Measurements from ENCODE around the gene HCAR3.

The HCAR3 gene

DNA sequence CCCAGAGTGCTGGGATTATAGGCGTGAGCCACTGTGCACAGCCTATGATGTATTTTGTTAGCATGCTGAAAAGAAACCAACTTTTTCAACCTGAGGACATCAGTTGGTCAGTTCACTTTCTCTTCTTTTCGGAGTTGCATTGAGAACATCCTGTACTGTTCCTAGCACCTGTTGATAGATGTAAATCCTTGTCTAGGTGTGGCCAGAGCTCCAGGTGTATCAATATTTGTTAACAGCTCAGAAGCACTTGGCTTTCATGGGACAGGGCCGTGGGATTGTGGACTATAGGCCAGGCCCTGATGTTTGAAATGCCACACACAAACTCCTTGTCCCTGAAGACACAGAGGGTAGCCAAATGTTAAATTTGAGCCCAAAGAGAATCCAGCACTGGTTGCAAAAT lies 28.3 kb downstream of the HCAR3 start:
- TF ChIP-seq ESRRG (CRISPR knock-in tag; IDR thresholded peaks at IDR 0.05) = no peak
- TF ChIP-seq, protein P1, sequence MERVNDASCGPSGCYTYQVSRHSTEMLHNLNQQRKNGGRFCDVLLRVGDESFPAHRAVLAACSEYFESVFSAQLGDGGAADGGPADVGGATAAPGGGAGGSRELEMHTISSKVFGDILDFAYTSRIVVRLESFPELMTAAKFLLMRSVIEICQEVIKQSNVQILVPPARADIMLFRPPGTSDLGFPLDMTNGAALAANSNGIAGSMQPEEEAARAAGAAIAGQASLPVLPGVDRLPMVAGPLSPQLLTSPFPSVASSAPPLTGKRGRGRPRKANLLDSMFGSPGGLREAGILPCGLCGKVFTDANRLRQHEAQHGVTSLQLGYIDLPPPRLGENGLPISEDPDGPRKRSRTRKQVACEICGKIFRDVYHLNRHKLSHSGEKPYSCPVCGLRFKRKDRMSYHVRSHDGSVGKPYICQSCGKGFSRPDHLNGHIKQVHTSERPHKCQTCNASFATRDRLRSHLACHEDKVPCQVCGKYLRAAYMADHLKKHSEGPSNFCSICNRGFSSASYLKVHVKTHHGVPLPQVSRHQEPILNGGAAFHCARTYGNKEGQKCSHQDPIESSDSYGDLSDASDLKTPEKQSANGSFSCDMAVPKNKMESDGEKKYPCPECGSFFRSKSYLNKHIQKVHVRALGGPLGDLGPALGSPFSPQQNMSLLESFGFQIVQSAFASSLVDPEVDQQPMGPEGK (CRISPR knock-in tag; IDR thresholded peaks at IDR 0.05; ENCODE audit: borderline replicate concordance) = no peak
- no peak for TF ChIP-seq ARNTL (CRISPR knock-in tag; IDR thresholded peaks at IDR 0.05; ENCODE audit: borderline replicate concordance, low read depth)
- no peak for TF ChIP-seq TCF4 (CRISPR knock-in tag; IDR thresholded peaks at IDR 0.05; ENCODE audit: borderline replicate concordance)
- TF ChIP-seq RARB (CRISPR knock-in tag; IDR thresholded peaks at IDR 0.05) = no peak
- TF ChIP-seq ZFP30 (CRISPR knock-in tag; IDR thresholded peaks at IDR 0.05) = no peak
- TF ChIP-seq, protein P2, sequence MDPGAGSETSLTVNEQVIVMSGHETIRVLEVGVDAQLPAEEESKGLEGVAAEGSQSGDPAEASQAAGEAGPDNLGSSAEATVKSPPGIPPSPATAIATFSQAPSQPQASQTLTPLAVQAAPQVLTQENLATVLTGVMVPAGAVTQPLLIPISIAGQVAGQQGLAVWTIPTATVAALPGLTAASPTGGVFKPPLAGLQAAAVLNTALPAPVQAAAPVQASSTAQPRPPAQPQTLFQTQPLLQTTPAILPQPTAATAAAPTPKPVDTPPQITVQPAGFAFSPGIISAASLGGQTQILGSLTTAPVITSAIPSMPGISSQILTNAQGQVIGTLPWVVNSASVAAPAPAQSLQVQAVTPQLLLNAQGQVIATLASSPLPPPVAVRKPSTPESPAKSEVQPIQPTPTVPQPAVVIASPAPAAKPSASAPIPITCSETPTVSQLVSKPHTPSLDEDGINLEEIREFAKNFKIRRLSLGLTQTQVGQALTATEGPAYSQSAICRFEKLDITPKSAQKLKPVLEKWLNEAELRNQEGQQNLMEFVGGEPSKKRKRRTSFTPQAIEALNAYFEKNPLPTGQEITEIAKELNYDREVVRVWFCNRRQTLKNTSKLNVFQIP (CRISPR knock-in tag; IDR thresholded peaks at IDR 0.05; ENCODE audit: borderline replicate concordance, low read depth) = no peak
- no peak for TF ChIP-seq ISL1 (CRISPR knock-in tag; IDR thresholded peaks at IDR 0.05)
- ATAC-seq = no peak

DNA sequence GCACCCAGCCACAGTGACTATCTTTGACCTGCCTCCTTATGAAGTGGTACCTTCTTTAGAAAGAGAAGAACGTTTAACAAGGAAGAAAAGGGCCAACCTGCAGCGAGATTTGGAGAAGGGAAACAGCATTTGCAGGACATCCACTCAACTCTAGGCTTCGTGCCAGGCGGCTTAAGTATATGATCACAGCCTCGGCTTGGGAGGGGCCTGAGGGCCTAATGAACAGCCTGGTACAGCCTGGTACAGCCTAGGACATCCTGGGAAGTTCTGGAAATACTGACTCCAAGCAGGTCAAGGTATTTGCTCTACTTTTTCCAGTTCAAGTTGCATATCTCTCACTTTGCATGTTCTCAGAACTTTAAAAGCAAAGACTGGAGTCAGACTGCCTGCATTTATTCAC lies 29.5 kb downstream of the HCAR3 start:
- no peak; the same call in 2 of the 3 replicates for ATAC-seq
- no peak for TF ChIP-seq GLIS3 (CRISPR knock-in tag; IDR thresholded peaks at IDR 0.05)
- TF ChIP-seq ZFP3 (CRISPR knock-in tag; IDR thresholded peaks at IDR 0.05) = 0 out of 2 replicates have a peak, but pooled peaks have one; percentile 20

DNA sequence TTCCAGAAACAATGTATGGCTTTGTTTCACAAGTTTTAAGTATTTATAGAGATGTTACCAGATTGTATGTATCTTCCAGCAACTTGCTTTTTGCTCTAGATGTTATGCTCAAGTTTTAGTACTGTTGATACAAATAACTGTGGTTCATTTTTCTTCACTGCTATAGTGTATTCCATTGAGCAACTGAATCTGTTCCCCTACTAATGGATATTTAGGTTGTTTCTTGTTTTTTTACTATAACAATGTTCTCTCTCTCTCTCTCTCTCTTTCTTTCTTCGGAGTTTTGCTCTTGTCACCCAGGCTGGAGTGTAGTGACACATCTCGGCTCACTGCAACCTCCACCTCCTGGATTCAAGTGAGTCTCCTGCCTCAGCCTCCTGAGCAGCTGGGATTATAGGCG lies 30.1 kb downstream of the HCAR3 start:
- no peak for ATAC-seq
- no peak for TF ChIP-seq BACH2 (CRISPR knock-in tag; IDR thresholded peaks at IDR 0.05; ENCODE audit: borderline replicate concordance)
- TF ChIP-seq ZNF70 (CRISPR knock-in tag; IDR thresholded peaks at IDR 0.05) = no peak
- no peak for TF ChIP-seq SNAI2 (CRISPR knock-in tag; IDR thresholded peaks at IDR 0.05)
- TF ChIP-seq ESRRG (CRISPR knock-in tag; IDR thresholded peaks at IDR 0.05) = no peak
- TF ChIP-seq ZNF8 (CRISPR knock-in tag; IDR thresholded peaks at IDR 0.05) = no peak
- TF ChIP-seq, protein P3, sequence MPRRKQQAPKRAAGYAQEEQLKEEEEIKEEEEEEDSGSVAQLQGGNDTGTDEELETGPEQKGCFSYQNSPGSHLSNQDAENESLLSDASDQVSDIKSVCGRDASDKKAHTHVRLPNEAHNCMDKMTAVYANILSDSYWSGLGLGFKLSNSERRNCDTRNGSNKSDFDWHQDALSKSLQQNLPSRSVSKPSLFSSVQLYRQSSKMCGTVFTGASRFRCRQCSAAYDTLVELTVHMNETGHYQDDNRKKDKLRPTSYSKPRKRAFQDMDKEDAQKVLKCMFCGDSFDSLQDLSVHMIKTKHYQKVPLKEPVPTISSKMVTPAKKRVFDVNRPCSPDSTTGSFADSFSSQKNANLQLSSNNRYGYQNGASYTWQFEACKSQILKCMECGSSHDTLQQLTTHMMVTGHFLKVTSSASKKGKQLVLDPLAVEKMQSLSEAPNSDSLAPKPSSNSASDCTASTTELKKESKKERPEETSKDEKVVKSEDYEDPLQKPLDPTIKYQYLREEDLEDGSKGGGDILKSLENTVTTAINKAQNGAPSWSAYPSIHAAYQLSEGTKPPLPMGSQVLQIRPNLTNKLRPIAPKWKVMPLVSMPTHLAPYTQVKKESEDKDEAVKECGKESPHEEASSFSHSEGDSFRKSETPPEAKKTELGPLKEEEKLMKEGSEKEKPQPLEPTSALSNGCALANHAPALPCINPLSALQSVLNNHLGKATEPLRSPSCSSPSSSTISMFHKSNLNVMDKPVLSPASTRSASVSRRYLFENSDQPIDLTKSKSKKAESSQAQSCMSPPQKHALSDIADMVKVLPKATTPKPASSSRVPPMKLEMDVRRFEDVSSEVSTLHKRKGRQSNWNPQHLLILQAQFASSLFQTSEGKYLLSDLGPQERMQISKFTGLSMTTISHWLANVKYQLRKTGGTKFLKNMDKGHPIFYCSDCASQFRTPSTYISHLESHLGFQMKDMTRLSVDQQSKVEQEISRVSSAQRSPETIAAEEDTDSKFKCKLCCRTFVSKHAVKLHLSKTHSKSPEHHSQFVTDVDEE (CRISPR knock-in tag; IDR thresholded peaks at IDR 0.05) = no peak
- no peak for TF ChIP-seq OSR1 (CRISPR knock-in tag; IDR thresholded peaks at IDR 0.05)
- no peak for TF ChIP-seq TCF4 (CRISPR knock-in tag; IDR thresholded peaks at IDR 0.05; ENCODE audit: borderline replicate concordance)
- TF ChIP-seq, protein P4, sequence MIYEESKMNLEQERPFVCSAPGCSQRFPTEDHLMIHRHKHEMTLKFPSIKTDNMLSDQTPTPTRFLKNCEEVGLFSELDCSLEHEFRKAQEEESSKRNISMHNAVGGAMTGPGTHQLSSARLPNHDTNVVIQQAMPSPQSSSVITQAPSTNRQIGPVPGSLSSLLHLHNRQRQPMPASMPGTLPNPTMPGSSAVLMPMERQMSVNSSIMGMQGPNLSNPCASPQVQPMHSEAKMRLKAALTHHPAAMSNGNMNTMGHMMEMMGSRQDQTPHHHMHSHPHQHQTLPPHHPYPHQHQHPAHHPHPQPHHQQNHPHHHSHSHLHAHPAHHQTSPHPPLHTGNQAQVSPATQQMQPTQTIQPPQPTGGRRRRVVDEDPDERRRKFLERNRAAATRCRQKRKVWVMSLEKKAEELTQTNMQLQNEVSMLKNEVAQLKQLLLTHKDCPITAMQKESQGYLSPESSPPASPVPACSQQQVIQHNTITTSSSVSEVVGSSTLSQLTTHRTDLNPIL (CRISPR knock-in tag; IDR thresholded peaks at IDR 0.05; ENCODE audit: low read depth) = no peak
- TF ChIP-seq, protein P2 (CRISPR knock-in tag; IDR thresholded peaks at IDR 0.05; ENCODE audit: borderline replicate concordance, low read depth) = no peak
- TF ChIP-seq PPARA (CRISPR knock-in tag; IDR thresholded peaks at IDR 0.05; ENCODE audit: borderline replicate concordance) = no peak
- no peak for TF ChIP-seq ZNF565 (CRISPR knock-in tag; conservative IDR thresholded peaks at IDR 0.05; ENCODE audit: low read depth)
- TF ChIP-seq CSDC2 (CRISPR knock-in tag; IDR thresholded peaks at IDR 0.05) = no peak

DNA sequence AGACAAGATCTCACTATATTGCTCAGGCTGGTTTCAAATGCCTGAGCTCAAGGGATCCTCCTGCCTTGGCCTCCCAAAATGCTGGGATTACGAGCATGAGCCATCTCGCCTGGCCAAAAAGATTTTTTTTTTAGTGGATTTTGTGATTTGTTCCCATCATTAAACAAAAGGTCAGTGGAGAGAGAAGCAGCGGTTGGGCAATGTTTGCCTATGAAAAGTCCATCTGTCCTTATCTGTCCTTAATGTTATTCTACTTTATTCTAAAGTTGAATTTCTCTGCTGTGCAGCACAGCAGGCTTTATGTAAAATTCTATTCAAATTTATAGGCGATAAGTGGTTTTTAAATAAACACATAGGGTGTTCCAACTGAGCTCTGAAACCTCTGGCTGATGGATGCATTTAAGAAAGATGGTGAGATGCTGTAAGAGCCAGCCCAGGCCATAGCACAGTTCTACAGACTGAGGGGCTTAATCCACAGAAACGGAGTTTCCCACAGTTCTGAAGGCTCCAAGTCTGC lies 32.3 kb downstream of the HCAR3 start:
- no peak for ATAC-seq
- TF ChIP-seq, protein P5, sequence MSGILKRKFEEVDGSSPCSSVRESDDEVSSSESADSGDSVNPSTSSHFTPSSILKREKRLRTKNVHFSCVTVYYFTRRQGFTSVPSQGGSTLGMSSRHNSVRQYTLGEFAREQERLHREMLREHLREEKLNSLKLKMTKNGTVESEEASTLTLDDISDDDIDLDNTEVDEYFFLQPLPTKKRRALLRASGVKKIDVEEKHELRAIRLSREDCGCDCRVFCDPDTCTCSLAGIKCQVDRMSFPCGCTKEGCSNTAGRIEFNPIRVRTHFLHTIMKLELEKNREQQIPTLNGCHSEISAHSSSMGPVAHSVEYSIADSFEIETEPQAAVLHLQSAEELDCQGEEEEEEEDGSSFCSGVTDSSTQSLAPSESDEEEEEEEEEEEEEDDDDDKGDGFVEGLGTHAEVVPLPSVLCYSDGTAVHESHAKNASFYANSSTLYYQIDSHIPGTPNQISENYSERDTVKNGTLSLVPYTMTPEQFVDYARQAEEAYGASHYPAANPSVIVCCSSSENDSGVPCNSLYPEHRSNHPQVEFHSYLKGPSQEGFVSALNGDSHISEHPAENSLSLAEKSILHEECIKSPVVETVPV (CRISPR knock-in tag; IDR thresholded peaks at IDR 0.05) = no peak
- TF ChIP-seq ZC3H10 (CRISPR knock-in tag; IDR thresholded peaks at IDR 0.05) = no peak
- no peak for TF ChIP-seq ISL1 (CRISPR knock-in tag; IDR thresholded peaks at IDR 0.05)
- TF ChIP-seq ZNF565 (CRISPR knock-in tag; conservative IDR thresholded peaks at IDR 0.05; ENCODE audit: low read depth) = no peak
- no peak for TF ChIP-seq CSDC2 (CRISPR knock-in tag; IDR thresholded peaks at IDR 0.05)
- TF ChIP-seq ZNF8 (CRISPR knock-in tag; IDR thresholded peaks at IDR 0.05) = no peak
- TF ChIP-seq RARB (CRISPR knock-in tag; IDR thresholded peaks at IDR 0.05) = no peak
- TF ChIP-seq ZFP30 (CRISPR knock-in tag; IDR thresholded peaks at IDR 0.05) = no peak
- TF ChIP-seq ESRRG (CRISPR knock-in tag; IDR thresholded peaks at IDR 0.05) = no peak
- TF ChIP-seq TCF4 (CRISPR knock-in tag; IDR thresholded peaks at IDR 0.05; ENCODE audit: borderline replicate concordance) = no peak
- TF ChIP-seq, protein P4 (CRISPR knock-in tag; IDR thresholded peaks at IDR 0.05; ENCODE audit: low read depth) = no peak
- TF ChIP-seq PPARA (CRISPR knock-in tag; IDR thresholded peaks at IDR 0.05; ENCODE audit: borderline replicate concordance) = no peak
- no peak for TF ChIP-seq TOX (CRISPR knock-in tag; IDR thresholded peaks at IDR 0.05; ENCODE audit: borderline replicate concordance)
- TF ChIP-seq SNAI2 (CRISPR knock-in tag; IDR thresholded peaks at IDR 0.05) = no peak

Measured in SK-N-SH treated with all-trans-retinoic acid at 6 μM for 48 hours (cell line).